Activated naive CD4-positive, alpha-beta T cell treated with anti-CD3 and anti-CD28 coated beads, Interleukin-2, amount 50 U/mL, for 72 hours (primary cell): ENCODE data around the gene TULP3. TPM values are rescaled to one million over a fixed set of nuclear protein-coding genes. Genes with fewer than 3 reads are reported as not detected.
A peak's percentile ranks its signal among the peaks of the same experiment; 100 is the strongest.

Experiments used
- ATAC-seq, 2 donors: fragments of 150-1000 bp; cut with Tn5 transposase; 2 replicates each; pipeline ENCODE4 v1.10.0; 2021; ENCODE audit warnings: mild to moderate bottlenecking in 2 of 2, moderate library complexity in 2 of 2
- DNase-seq, 2 donors: peaks; one replicate each; pipeline ENCODE4 v3.0.0; 2021 to 2022; ENCODE audit warnings: low spot score in 2 of 2
- H3K27ac Mint-ChIP-seq, 2 donors: one replicate each; pipeline ENCODE4 v1.8.0; 2022; ENCODE audit warnings: mild to moderate bottlenecking in 2 of 2, mixed read lengths in 2 of 2
- H3K36me3 Mint-ChIP-seq, 2 donors: one replicate each; pipeline ENCODE4 v1.8.0; 2022; ENCODE audit warnings: mixed read lengths in 2 of 2
- H3K9me3 Mint-ChIP-seq, 2 donors: one replicate each; pipeline ENCODE4 v1.8.0; 2022; ENCODE audit warnings: mixed read lengths in 2 of 2
- total RNA-seq, 2 donors: library from RNA; stranded (reverse); gene quantifications; one replicate each; pipeline ENCODE4 v1.2.3, GENCODE V29; 2022

Gene TULP3, protein sequence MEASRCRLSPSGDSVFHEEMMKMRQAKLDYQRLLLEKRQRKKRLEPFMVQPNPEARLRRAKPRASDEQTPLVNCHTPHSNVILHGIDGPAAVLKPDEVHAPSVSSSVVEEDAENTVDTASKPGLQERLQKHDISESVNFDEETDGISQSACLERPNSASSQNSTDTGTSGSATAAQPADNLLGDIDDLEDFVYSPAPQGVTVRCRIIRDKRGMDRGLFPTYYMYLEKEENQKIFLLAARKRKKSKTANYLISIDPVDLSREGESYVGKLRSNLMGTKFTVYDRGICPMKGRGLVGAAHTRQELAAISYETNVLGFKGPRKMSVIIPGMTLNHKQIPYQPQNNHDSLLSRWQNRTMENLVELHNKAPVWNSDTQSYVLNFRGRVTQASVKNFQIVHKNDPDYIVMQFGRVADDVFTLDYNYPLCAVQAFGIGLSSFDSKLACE
- total RNA-seq = 1 to 10 TPM; 4.9 to 7.3 TPM

DNA sequence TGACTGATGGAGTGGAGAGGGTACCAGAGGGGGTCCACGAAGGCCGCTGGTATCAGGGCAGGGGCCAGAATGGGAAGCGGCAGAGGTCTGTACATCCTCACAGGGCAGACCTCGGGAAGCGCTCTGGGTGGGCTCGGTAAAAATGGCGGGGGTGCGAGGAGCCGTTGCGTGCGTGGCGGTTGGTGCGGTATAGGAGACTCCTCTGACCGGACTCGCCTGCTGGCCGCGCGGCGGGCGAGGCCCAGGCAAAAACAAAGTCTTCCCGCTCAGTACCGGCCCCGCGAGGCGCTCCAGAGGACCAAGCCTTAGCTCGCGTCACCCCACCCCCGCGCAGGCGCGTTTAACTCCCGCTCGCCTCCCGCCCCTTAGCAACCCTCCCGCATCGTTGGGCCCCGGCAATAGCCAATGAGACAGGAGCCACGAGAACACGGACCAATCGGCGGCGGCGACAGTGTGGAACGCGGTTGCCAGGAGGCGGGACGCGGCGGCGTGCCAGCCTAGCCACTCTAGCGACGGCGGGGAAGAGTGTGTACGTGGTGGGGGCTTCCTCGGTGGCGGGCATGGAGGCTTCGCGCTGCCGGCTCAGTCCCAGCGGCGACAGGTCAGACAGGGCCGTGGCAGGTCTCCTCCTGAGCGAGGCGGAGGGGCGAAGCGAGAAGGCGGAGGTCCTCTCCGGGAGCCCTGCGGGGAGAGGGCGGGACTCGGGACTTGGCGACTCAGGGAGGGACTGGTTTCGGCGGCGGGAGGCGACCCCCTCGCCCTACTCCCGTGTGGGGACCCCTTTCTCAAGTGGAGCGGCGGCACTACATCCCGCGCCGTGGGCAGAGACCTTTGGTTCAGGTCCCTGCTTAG, at the start of gene TULP3:
Gene TULP3, plus strand, starts transcription at position 504 of the 852 bp plus-strand sequence. Its CDS starts 57 bp downstream, at position 561.
- Mint-ChIP-seq H3K36me3 (peaks cover 0 to 6% of the 10 kb centered on the region in 2 donors), H3K9me3 (no peaks in the 10 kb centered on the region), H3K27ac (peak within 1 kb of the TSS; percentile 87 to 93)
- ATAC-seq (peak; percentile 98 to 99), DNase-seq (peak; percentile 96 to 97)

DNA sequence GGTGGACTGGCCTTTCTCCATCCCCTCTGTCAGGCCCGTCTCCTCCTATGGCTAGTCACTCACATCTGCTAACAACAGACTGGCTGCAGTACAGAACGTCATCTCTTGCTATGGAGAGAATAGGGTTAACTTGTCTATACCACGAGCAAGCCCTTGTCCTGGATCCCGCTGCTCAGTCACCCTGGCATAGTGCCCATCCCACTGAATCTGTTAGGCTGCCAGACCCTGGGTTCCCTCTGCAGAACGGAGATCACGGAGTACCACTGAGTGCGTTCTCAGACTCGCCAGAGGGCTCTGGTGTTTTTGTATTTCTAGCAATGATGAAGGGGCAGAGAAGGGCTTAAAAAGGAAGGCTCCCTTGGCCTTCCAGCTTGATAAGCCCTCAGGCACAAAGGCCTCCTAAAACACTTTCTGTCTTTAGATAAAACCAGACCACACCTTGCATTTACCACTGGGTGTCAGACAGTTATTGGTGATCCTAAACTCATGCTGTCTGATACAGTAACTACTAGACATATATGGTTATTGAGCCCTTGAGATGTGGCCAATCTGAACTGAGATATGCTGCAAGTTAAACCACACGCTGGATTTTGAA, 49.5 kb upstream of the TULP3 start:
- H3K9me3 Mint-ChIP-seq = no peaks in the 10 kb centered on the region
- no peak overlapping the region for H3K27ac Mint-ChIP-seq
- H3K36me3 Mint-ChIP-seq = peaks cover 5 to 9% of the 10 kb centered on the region in 2 donors
- ATAC-seq = no peak
- no peak for DNase-seq

DNA sequence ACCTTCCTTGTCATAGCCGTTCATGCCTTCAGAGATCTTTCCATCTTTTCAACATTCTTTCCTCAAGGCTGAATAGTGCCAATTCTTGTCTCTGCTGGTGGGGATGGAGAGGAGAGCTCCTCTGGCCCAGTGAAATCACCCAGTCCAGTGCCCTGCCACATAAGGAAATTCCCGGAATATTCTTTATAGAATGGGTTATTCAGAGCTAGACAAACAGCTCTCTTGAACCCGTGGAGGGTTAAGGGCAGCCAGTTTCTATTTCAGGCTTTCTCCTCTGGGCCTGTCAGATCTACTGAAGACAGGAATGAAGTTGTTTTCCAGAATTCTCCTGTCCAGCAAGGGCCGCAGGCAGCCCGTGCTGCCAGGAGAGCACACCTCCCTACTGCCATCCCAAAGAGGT, 47.7 kb upstream of the TULP3 start:
- Mint-ChIP-seq H3K36me3 (peaks cover 5 to 9% of the 10 kb centered on the region in 2 donors), H3K9me3 (no peaks in the 10 kb centered on the region), H3K27ac (no peak overlapping the region)
- ATAC-seq = no peak
- DNase-seq = no peak

DNA sequence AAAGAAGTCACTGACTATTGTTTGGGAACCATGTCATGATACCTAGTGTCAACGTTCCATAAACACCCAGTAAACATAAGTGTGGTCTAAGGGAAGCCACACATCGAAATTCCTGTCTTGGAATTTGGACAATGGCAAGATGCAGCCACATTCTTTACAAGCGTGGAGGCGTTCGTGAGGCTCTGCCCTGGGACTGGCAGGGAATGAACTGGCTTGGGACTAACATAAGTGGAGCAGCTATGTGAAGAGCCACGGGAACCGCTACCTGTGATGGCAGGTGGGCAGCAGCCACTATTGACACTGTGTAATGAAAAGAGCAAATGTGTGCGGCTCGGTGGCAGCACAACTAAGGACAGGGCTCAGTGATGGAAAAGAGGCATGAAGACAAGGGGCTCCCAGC, 45.9 kb upstream of the TULP3 start:
- Mint-ChIP-seq H3K27ac (no peak overlapping the region), H3K36me3 (peaks cover 0 to 2% of the 10 kb centered on the region in 2 donors), H3K9me3 (no peaks in the 10 kb centered on the region)
- ATAC-seq (no peak), DNase-seq (no peak)

DNA sequence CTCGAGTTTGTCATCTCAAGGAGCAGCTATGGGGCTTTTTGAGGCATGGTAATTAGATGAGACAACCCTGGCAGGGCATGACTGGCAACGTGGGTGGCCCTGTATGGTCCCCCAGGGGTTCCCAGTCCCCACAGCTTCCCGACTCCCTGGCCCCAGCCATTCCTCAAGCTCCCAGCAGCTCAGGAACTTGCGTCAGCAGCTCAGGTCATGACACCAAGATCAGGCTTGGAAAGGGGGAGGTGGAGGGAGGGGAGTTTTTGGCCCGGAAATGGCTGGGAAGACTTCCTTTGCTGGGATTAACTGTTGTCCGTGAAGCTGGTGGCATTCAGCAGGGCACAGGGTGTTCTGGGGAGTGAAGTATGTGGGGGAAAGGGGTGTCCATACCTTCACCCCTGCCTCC, 45.4 kb upstream of the TULP3 start:
- no peak for ATAC-seq
- H3K36me3 Mint-ChIP-seq = no peaks in the 10 kb centered on the region
- no peaks in the 10 kb centered on the region for H3K9me3 Mint-ChIP-seq
- DNase-seq = no peak
- no peak overlapping the region for H3K27ac Mint-ChIP-seq

DNA sequence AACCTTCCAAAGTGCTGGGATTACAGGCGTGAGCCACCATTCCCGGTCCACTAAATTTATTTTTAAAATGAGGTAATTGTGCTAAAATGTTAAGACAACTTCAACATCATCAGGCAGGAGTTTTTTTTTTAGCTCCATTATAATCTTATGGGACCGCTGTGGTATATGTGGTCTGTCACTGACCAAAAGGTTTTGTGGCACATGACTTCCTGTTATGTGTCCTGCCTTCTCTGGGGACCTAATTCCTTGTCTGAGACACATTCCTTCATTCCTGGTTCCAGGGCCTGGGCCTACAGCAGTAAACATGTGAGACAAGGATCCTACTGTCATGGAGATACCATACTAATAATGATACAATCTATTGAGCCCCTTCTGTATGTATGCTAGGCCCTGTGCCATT, 38.8 kb upstream of the TULP3 start:
- Mint-ChIP-seq H3K9me3 (no peaks in the 10 kb centered on the region), H3K27ac (no peak overlapping the region), H3K36me3 (no peaks in the 10 kb centered on the region)
- ATAC-seq (no peak), DNase-seq (no peak)

DNA sequence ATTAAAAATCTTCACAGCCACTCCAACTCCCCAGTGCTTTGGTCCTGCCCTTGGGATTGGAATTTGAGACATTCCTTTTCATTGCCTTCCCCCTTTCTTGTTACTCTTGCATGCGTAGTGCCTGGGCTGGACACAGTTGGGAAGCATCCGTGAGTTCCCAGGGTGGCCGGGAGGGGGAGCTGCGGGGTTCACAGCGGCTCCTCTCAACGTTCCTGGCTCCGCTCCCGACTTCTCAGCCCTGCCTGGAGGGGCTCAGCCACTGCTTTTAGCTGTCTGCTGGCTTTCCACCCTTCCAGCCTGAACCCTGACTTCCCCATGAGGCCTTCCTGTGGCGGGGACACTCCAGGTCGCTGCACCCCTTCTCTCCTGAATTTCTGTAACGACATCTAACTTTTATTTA, 37.1 kb upstream of the TULP3 start:
- no peaks in the 10 kb centered on the region for H3K9me3 Mint-ChIP-seq
- DNase-seq (peak in 1 of 2 donors; percentile 64), ATAC-seq (peak; percentile 52 to 75)
- peaks cover 0 to 3% of the 10 kb centered on the region in 2 donors for H3K36me3 Mint-ChIP-seq
- peak overlapping the region in 1 of 2 donors; percentile 54 for H3K27ac Mint-ChIP-seq

DNA sequence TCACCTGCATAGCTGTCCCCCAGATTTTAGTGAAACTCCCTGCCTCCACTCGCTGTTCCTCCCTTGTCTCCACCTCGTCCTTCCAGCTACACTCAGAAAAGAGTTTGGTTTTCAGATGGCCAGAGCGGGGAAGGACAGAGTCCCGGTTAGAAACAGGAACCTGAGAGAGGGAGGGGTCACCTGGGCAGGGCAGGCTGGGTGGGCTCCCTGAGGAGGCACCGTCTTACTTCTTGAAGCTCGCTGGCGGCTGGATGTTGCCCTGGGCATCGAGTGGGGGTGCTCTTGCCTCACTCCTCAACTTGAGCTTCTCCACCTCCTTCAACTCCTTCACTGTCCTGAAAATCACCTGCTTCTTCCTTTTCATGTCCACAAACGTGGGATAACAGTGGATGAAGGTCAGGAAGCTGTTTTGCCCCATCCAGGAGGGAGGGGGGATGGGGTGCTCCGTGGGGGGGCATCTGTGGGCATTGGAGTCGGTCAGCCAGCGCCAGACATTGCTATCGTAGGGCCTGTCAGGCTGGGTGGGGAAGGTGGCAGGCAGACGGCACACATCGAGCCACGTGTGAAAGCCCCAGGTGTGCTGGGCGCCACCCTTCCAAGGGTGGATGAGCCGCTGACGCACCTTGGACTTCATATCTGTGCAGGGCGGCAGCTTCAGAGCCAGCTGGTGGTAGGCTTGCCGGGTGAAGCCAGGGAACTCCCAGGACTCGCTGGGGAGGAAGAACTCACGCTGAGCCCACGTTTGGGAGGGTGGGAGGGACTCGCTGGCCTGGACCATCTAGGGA, 35.8 kb upstream of the TULP3 start:
- Mint-ChIP-seq H3K36me3 (peaks cover 0 to 12% of the 10 kb centered on the region in 2 donors), H3K27ac (peak overlapping the region in 1 of 2 donors; percentile 37)
- ATAC-seq = no peak

DNA sequence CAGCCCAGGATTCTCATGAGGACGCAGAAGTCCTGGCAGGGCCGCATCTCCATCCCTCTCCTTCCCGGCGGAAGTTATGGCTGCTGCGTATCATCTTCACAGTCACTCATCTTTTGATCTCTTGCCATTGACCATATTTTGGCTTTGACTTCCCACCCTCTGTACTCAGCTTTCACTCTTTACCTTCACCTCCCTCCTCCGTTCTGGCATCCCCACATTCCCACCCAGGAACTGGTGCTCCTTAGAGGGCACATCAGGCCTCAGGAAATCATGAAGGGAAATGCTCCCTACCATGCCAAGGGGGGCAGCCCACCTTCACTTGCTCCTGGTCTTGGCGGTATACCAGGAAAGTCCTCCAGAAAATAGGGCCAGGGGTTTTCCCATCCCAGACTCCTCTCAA, 35.1 kb upstream of the TULP3 start:
- DNase-seq = no peak
- Mint-ChIP-seq H3K27ac (peak overlapping the region; percentile 5 to 50), H3K9me3 (no peaks in the 10 kb centered on the region), H3K36me3 (peaks cover 0 to 19% of the 10 kb centered on the region in 2 donors)
- no peak for ATAC-seq

More for the DNA sequence above, 35.8 kb upstream of the TULP3 start:
- no peak for DNase-seq
- H3K9me3 Mint-ChIP-seq = no peaks in the 10 kb centered on the region

DNA sequence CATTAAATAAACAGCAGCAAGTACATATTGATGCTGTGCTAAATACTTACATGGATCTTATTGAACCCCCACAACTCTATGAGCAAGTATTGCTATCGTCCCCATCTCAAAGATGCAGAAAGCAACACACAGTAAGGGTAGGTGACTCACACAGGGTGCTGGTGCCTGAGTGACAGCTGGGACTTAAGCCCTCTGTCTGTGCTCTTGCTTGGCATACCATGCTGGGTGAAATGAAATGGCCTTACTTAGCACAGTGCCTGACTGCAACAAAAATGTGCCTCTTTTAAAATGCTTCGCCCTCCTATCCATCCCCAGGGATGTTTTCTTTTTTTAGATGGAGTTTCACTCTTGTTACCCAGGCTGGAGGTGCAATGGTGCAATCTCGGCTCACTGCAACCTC, 34.6 kb upstream of the TULP3 start:
- H3K36me3 Mint-ChIP-seq = peaks cover 0 to 19% of the 10 kb centered on the region in 2 donors
- H3K27ac Mint-ChIP-seq = peak overlapping the region; percentile 5 to 50
- DNase-seq (no peak), ATAC-seq (peak; percentile 22 to 36)
- no peaks in the 10 kb centered on the region for H3K9me3 Mint-ChIP-seq

DNA sequence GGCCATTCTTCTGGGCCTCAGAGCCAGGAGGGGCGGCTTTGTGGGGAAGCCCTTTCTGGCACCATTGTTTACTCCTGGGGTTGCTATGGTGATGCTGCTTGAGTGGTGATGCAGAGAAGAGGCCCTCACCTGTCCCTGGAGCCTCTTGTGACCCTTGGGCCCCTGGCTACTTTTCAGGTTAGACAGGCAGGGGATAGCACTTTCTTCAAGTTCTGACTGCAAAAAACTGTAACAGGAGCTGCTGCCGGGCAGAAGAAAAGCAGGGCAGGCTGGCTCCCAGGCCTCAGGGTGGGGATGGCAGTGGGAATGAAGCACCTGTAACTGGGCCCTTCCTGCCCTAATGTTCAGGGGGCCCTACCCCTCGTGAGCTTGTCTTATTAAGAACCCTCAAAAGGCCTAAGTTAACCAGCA, 33.7 kb upstream of the TULP3 start, which contains the start of gene TEX52:
Gene TEX52, minus strand, starts transcription at position 19 of the 411 bp plus-strand sequence. Its CDS starts 13 bp downstream, at position 6.
- H3K36me3 Mint-ChIP-seq = peaks cover 0 to 19% of the 10 kb centered on the region in 2 donors
- H3K27ac Mint-ChIP-seq = peak within 1 kb of the TSS; percentile 73 to 86

DNA sequence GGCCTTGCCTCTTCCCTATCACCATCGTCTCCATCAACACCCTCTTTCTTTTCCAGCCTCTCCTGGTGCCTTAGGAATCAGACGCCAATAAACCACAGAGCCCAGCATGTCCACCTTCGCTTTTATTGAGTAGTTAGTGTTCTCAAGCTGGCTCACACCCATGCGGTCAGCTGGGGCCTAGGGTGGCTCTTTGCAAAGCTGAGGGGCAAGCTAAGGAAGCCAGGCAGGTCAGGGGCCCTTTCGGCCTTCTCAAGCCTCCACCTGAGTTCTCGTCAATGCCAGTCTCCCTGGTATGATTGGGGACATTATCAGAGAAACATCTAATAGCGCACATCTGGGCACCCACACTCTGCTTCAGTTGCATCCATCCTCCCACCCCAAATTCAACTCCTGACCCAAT, 33.1 kb upstream of the TULP3 start:
- Mint-ChIP-seq H3K27ac (peak overlapping the region in 1 of 2 donors; percentile 73), H3K36me3 (peaks cover 0 to 19% of the 10 kb centered on the region in 2 donors), H3K9me3 (no peaks in the 10 kb centered on the region)
- ATAC-seq = no peak
- DNase-seq = no peak

More for the DNA sequence above, 33.7 kb upstream of the TULP3 start, which contains the start of gene TEX52:
- DNase-seq (no peak), ATAC-seq (peak in 1 of 2 donors; percentile 23)
- no peaks in the 10 kb centered on the region for H3K9me3 Mint-ChIP-seq

DNA sequence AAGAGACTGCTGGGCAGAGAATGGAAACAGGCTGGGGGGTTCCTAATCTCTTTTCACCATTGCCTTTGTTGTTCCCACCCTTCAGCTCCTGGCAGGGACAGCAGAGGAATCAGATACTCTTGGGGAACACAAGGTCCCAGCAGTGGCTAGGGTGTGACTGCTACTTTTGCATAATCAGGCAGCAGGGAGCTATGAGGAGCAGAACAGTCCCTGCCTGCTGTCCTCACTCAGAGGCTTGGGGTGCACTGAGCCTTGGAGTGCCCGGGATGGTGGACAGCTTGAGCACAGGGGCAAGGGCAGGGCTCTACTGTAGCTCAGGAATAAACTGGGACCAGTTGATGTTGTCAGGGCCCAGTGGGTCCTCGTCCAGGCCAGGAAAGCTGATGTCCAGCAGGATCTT, 32.4 kb upstream of the TULP3 start:
- Mint-ChIP-seq H3K36me3 (peaks cover 0 to 19% of the 10 kb centered on the region in 2 donors), H3K27ac (peak overlapping the region in 1 of 2 donors; percentile 22), H3K9me3 (no peaks in the 10 kb centered on the region)
- DNase-seq (no peak), ATAC-seq (no peak)

DNA sequence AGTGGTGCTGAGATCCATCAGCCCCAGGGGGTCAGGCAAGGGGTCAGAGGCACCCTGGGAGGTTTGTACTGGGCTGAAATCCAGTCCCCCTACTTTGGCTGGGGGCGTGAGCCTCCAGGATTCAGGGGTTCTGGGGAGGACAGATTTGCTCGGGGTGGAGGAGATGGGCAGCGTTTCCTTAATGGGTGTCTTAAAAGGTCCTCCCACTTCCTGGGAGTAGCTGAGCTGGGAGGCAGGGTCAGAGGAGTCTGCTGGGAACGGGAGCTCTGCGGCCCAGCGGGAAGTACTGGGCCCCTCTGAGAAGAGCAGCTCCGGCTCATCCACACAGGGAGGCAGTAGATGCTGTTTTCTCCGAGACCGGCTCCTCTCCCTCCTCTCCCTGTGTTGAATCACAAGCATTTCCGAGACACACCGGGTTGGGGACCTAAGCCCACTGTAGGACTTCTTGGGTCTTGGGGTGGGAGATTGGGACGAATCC, 31.7 kb upstream of the TULP3 start:
- H3K27ac Mint-ChIP-seq = peak overlapping the region in 1 of 2 donors; percentile 41
- H3K9me3 Mint-ChIP-seq = no peaks in the 10 kb centered on the region
- no peak for DNase-seq
- no peak for ATAC-seq
- H3K36me3 Mint-ChIP-seq = peaks cover 2 to 22% of the 10 kb centered on the region in 2 donors

DNA sequence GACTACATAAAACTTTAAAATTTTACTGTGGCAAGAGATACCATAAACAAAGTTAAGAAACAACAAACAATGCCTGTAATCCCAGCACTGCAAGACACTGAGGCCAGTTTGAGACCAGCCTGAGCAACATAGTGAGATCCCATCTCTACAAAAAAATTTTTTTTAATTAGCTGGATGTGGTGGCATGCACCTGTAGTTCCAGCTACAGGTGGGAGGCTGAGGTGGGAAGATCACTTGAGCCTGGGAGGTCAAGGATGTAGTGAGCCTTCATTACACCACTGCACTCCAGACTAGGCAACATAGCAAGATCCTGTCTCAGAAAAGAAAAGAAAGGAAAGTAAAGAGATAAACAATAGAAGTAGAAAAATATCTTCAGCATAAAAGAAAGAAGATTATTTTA, 30.5 kb upstream of the TULP3 start:
- ATAC-seq (no peak), DNase-seq (no peak)
- Mint-ChIP-seq H3K9me3 (no peaks in the 10 kb centered on the region), H3K27ac (no peak overlapping the region), H3K36me3 (peaks cover 10 to 30% of the 10 kb centered on the region in 2 donors)

DNA sequence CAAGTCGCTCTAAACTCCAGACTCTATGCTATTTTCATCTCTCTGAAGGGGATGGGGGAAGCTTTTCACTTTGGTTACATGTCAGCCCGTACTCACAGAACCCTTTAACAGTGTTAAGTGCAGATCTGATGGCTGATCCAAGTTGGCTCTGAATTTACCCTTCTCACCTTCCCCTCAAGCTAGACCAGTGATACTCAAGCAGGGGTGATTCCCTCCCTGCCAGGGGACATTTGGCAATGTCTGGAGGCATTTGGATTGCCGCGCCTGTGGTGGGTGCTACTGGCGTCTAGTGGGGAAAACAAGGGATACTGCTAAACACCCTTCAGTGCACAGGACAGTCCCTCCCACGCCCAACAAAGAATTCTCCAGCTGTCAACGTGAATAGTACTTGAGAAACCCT, 27.8 kb upstream of the TULP3 start:
- Mint-ChIP-seq H3K36me3 (peaks cover 24 to 44% of the 10 kb centered on the region in 2 donors), H3K9me3 (no peaks in the 10 kb centered on the region)
- DNase-seq = no peak

More for the DNA sequence above, 27.8 kb upstream of the TULP3 start:
- no peak for ATAC-seq
- H3K27ac Mint-ChIP-seq = no peak overlapping the region
